ENCODE data around the gene SYAP1. TPM values are rescaled to one million over a fixed set of nuclear protein-coding genes. Genes with fewer than 3 reads are reported as not detected.

Gene SYAP1
- total and polyA plus RNA-seq, 10 of the 15 experiments (the other 5 are each of a cell fraction or from before 2014, with no cell fraction given): 5.9 to 29.9 (median 16.2) TPM

DNA sequence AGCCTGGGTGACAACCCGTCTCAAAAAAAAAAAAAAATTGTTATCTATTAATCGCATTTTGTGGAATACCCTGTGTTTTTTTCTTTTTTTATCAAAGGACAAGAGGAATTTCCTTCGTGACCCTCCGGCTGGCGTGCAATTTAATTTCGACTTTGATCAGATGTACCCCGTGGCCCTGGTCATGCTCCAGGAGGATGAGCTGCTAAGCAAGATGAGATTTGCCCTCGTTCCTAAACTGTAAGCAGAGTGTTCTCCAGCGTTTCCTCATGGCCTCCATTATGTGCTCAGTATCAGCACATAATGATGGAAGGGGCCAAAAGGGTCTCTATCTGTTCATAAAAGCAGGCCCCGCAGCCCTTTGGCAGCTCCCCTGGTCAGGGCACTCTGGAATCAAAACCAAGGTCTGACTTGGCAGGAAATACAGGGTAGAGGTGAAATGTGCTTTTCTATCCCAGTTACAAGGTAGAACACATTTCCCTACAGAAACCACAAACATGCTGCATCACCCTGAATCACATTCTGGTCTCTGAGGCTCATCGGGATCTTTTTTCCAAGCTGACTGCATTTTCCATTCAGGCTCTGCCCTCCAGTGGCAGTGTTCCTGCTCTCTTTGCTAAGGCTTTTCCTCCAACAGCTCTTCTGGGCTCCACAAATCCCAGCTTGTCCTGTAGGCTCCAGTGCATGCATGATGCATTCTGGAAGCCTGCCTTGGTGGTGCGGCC is 24.4 kb downstream of the SYAP1 start (continued):
- TF ChIP-seq, protein P1, sequence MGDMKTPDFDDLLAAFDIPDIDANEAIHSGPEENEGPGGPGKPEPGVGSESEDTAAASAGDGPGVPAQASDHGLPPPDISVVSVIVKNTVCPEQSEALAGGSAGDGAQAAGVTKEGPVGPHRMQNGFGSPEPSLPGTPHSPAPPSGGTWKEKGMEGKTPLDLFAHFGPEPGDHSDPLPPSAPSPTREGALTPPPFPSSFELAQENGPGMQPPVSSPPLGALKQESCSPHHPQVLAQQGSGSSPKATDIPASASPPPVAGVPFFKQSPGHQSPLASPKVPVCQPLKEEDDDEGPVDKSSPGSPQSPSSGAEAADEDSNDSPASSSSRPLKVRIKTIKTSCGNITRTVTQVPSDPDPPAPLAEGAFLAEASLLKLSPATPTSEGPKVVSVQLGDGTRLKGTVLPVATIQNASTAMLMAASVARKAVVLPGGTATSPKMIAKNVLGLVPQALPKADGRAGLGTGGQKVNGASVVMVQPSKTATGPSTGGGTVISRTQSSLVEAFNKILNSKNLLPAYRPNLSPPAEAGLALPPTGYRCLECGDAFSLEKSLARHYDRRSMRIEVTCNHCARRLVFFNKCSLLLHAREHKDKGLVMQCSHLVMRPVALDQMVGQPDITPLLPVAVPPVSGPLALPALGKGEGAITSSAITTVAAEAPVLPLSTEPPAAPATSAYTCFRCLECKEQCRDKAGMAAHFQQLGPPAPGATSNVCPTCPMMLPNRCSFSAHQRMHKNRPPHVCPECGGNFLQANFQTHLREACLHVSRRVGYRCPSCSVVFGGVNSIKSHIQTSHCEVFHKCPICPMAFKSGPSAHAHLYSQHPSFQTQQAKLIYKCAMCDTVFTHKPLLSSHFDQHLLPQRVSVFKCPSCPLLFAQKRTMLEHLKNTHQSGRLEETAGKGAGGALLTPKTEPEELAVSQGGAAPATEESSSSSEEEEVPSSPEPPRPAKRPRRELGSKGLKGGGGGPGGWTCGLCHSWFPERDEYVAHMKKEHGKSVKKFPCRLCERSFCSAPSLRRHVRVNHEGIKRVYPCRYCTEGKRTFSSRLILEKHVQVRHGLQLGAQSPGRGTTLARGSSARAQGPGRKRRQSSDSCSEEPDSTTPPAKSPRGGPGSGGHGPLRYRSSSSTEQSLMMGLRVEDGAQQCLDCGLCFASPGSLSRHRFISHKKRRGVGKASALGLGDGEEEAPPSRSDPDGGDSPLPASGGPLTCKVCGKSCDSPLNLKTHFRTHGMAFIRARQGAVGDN (IDR thresholded peaks at IDR 0.05): no peak
- TF ChIP-seq EZH2 (IDR thresholded peaks at IDR 0.05; ENCODE audit: borderline replicate concordance, control insufficient read depth, low read depth, low read length): no peak
- TF ChIP-seq HDAC6 (IDR thresholded peaks at IDR 0.05; ENCODE audit: unreplicated experiment): no peak
- TF ChIP-seq CREM (IDR thresholded peaks at IDR 0.05; ENCODE audit: low read depth): no peak
- TF ChIP-seq ZNF622 (IDR thresholded peaks at IDR 0.05): no peak
- no peak for TF ChIP-seq ETV6 (conservative IDR thresholded peaks at IDR 0.05 in 1 of 2, IDR thresholded peaks at IDR 0.05 in 1 of 2; ENCODE audit: borderline replicate concordance in 1 of 2, low read depth in 1 of 2)
- no peak for TF ChIP-seq ATF2 (IDR thresholded peaks at IDR 0.05; ENCODE audit: low read length)
- TF ChIP-seq RUNX3 (IDR thresholded peaks at IDR 0.05; ENCODE audit: low read length): no peak
- no peak for TF ChIP-seq EED (IDR thresholded peaks at IDR 0.05; ENCODE audit: low read depth)
